Superior temporal gyrus (tissue), 1 donor: ENCODE data around the gene MISFA.
"Not testable (repeated sequence)": the region's sequence is repeated elsewhere in the genome, so short reads cannot be mapped to it uniquely, and the experiment has no call there.

ENCODE experiments used
- DNase-seq: peaks from one replicate; pipeline ENCODE4 v3.0.0-alpha.2; 2016; ENCODE audit errors: extremely low spot score

MISFA gene

GRCh38 chr11:18599739-18600230 lies at the start of gene MISFA:
Gene MISFA, plus strand, starts transcription at chr11:18599789. Its CDS starts 140 bp downstream, at chr11:18599929.
- DNase-seq: no peak

GRCh38 chr11:18563090-18563730 lies 36.4 kb upstream of the MISFA start:
- no peak for DNase-seq

- no peak for DNase-seq
These were observed 35.4 kb upstream of the MISFA start for GRCh38 chr11:18564149-18564548.

GRCh38 chr11:18566406-18566805 lies 33.2 kb upstream of the MISFA start:
- no peak for DNase-seq

DNA sequence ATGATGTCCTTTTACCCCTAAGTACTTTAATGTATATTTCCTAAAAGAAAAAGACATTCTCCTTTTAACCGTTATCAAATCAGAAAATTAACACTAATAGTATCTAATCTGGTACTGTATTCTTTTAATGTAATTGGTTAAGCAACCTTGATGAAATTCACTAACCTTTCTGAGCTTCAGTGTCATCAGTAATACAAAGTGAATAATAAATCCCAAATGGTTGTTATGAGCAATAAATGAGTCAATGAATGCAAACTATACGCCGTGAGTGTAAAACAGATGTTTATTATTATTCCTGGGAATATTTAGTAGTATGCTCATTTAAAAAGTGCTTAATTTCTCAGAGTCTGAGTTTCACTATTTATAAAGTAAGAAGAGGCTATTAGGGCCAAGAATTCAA lies 32.5 kb upstream of the MISFA start:
- no peak for DNase-seq

DNA sequence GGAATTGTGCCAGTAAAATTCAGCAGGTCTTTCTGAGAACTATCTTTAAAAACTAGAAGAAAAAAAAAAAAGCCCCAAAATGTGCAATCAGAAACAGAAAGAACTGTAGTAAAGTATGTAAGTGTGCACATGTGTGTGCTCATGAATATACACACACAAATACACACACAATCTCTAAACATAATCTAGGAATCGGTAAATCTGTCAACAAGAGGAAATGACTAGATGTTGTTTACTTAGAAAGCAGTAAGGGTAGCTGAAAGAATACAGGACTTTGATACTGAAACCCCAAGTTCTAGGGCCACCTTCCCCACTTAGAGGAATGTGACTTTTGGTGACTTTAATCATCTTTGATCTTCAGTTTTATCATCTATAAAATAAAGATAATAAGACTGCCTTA lies 24.2 kb upstream of the MISFA start:
- no peak for DNase-seq

- no peak for DNase-seq
These were observed 20.5 kb upstream of the MISFA start for GRCh38 chr11:18578975-18579598.

GRCh38 chr11:18580113-18580766 lies 19.3 kb upstream of the MISFA start:
- DNase-seq: no peak

- DNase-seq: no peak
These were observed 17.8 kb upstream of the MISFA start for GRCh38 chr11:18581825-18582224.

DNA sequence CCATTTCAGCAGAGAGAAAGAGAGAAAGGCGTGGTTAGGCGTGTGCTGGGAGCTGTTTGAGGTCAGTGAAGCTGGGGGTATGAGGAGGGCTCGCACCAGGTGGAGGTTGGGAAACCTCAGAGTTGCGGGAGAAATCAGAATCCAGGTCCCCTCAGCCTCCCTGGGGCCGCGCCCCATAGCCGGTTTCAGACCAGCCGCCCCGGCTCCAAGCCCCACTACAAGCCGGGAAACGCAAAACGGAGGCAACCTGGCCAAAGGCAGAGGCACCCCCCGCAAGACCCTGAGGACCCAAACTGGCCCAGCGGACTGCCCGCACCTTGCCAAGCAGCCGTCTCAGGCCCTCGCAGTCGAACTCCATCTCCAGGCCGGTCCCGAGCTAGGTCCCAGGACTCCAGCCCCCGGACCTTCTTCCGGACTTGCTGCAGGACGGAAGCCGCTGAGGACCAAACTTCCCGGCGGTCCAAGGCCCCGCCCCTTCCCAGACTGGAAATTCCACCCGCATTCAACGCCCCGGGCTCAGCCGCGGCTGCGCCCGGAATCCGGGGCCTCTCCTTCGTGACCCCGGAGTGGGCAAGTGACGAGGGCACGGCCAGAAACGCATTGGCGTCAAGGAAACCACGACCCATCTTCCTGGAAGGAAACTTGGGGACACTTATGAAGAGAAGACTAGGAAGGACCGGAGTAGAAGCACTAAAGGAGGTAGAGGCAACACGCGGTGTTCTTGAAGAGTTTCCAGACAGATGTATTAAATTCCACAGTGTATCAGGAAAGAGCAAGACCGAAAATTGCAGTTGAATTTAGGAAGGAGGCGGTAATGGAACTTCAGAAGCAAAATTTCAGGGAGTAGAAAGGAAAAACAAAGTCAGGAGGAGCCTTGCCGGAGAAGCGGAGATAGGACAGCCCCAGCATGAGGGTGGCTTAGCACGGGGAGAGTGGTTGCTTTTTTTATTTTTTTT lies 11.0 kb upstream of the MISFA start, which contains the start of gene UEVLD:
Gene UEVLD (minus strand): TSS at position 438 of the 956 bp plus-strand sequence. CDS start 80 bp downstream, at position 358.
- peak; percentile 92 for DNase-seq

- DNase-seq: no peak
These were observed 9.0 kb upstream of the MISFA start for GRCh38 chr11:18590571-18590970.

- not testable (repeated sequence) for DNase-seq
These were observed 5.5 kb upstream of the MISFA start for GRCh38 chr11:18594088-18594487.

- DNase-seq: no peak
These were observed 4.4 kb upstream of the MISFA start for GRCh38 chr11:18594999-18595749.

DNA sequence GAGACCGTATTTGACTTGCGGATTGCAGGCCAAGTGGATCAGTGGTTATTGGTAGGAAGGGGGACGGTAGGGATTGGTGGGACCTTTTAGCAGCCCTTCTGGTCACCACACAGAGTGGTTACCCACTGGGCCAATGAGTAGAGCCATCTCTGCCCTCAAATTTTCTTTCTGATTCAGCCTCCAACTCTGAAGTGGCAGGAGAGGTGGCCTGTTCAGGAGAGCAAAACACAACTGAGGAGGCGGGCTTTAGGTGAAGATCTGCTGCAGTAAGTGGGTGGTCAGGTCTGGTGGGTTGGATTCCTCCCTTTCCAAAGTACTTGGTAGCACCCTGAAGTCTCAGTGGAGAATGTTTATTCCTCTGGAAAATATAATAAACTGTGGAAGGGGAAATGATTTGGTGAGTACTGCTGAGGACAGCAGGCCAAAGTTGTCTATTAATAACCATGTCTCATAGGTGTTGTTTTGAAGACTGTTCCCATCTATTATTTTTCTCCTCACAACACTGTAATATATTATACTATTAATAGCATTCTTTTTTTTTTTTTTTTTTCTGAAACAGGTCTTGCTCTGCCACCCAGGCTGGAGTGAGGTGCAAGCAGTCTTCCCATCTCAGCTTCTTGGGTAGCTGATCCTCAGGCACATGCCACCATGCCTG lies 1.5 kb downstream of the MISFA start:
- no peak for DNase-seq

DNA sequence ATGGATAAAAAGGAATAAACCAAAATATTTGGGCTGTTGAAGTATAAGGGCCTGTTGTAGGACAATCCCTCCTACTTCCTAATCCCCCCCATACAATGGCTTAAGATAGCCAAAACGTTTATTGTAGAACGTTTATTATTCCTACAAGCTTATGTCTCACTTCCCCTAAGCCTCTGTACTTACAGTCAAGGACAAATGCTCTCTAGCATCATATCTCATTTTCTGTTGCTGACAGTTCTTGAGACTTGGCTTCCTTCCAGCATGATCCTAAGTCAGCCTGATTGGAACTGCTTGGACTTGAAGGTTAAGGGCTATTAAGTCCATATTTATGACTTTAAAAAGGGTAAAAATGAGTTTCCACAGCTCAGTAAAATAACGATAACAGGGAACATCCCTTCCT lies 8.8 kb downstream of the MISFA start:
- DNase-seq: no peak

DNA sequence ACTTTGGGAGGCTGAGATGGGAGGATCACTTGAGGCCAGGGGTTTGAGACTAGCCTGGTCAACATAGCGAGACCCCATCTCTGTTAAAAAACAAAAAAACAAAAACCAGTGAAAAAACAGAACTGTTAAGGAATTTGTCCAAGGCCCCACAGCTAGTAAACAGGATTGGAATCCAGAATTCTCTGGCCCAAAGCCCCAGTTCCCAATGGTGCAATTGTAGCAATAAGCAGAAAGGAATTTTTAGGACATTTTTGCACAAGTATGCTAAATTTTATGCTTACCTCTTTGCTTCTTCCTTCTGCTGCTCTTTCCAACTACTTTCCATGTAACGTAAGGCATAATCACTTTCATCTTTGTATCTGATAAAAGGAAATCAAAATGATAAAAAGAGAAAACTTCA lies 11.6 kb downstream of the MISFA start:
- DNase-seq: no peak

- no peak for DNase-seq
These were observed 12.8 kb downstream of the MISFA start for GRCh38 chr11:18612394-18612793.

DNA sequence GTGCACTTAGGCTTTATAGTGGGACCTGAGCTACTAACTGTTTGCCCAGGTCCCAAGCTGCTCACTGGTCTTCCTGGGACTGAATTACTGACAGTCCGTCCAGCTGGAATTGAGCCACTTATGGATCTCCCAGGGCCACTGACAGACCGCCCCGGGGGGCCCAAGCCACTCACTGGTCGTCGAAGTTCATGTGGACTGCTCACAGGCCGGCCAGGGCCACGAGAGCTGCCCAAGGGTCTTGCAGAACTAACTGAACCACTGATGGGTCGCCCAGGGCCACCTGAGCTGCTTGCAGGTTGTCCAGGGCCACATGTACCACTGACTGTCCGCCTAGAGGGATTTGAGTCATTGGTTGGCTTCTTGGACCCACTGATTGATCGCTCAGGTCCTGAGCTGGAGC lies 15.1 kb downstream of the MISFA start:
- DNase-seq: no peak

- peak; percentile 67 for DNase-seq
These were observed 16.2 kb downstream of the MISFA start for GRCh38 chr11:18615628-18616392.
